HG03565 (cell line): ENCODE data around the gene PRCC.
A peak's percentile ranks its signal among the peaks of the same experiment; 100 is the strongest.

Experiments
- ATAC-seq: cut with Tn5 transposase; IDR thresholded peaks from one replicate; pipeline ENCODE4 v1.9.1; 2021; ENCODE audit warnings: mild to moderate bottlenecking, moderate library complexity; ENCODE audit not compliant: unreplicated experiment

PRCC gene

DNA sequence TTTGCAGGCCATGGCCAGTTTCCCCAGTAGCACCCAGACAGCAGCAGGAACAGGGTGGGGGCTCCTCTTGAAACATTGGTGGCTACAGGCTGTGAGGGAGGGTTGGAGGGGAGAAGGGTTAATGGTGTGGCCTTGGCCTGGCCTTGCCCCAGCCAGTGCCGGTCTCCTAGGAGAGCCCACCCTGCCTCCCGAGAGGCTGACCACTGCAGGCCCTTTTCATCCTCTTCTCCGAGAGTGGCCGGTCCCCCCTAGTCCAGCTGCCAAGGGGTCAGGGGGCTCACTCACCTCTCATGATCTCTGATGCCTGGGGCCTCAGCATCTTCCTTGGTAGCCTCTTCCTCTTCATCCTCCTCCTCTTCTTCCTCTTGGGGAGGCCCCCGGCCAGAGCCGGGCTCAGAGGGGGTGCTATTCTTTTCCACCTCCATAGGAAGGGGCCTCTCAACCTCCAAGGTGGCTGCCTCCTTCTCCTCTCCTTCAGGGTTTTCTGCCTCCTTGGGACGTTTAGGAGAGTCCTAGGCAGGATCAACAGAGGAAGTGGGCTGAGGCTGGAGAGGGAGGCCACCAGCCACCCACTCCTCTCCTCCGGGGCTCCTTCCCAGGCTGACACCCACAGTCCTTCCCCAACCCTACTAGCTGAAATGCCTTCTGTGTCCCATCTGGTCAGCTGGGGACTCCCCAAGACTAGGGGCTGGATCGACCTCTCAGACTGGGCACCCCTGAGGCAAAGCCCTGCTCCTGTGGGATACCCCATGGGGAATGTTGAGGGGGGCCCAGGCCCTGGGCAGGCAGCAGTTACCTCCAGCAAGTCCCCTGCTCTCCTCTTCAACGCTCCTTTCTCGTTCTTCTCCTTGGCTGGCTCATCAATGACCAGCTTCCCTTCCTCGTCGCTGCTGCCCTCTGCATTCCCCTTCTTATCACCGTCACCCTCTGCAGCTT lies 23.7 kb upstream of the PRCC start:
- ATAC-seq, result no peak

DNA sequence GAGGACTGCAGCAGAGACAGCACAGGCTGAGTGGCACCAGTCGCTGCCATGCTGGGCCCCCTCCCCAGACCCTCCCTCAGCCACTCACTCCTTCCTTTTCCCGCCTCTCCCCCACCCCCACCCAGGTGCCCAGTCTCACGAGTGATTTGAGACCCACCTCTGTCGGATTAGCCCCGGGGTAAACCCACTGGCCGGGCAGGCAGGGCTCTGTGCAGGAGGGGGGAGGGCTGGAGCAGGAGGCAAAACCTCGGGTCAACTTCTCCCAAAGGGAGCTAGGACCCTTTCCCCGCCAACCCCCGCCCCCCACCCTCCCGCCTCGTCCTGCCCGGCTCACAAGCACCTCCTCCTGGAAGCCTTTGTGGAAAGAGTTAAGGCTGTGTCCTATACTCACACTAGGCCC lies 23.0 kb upstream of the PRCC start:
- ATAC-seq, result no peak

DNA sequence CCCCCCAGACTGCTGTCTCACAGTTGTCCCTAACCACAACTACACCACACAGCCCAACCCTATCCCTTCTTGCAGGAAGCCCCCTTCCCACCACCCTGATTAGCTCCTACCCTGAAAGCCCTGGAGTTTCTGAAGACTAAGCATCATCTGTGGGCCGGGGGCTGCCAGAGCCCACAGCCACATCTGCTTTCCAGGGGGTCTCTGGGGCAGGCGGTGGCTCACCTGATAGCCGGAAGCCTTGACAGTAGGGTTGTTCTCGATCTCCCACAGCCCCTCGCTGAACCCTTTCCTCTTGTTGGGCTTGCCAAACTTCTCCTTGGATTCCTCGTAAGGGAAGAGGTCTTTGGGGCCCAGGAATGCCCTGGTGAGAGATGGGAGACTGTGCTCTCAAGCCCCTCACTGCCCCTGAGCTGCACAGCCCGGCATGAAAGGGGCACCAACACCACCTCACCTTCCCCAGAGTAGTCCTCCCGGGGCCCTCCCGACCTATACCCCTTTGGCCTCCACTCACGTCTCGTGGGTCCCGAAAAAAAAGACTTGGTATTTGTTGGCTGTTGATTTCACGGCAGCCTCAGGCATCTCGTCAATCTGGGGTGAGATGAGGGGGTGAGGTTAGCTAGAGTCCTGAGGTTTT lies 22.4 kb upstream of the PRCC start:
- no peak for ATAC-seq

GRCh38 chr1:156745881-156746280 lies 21.5 kb upstream of the PRCC start:
- ATAC-seq, result no peak

DNA sequence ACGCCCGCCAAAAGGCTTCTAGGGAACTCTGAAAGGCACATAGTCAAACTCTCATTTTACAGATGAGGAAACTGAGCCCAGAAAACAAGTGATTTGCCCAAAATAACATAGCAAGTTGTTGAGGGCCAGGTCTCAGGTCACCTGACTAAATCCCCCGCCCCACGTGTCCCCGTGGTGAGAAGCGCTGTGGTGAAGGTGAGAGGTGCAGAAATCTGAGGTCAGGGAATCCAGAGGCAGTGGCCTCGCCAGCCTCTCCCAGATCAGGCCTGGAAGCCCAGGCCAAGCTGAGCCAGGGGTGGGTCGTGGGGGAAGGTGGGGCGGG lies 21.0 kb upstream of the PRCC start:
- no peak for ATAC-seq

GRCh38 chr1:156746728-156747631 lies 20.4 kb upstream of the PRCC start:
- no peak for ATAC-seq

DNA sequence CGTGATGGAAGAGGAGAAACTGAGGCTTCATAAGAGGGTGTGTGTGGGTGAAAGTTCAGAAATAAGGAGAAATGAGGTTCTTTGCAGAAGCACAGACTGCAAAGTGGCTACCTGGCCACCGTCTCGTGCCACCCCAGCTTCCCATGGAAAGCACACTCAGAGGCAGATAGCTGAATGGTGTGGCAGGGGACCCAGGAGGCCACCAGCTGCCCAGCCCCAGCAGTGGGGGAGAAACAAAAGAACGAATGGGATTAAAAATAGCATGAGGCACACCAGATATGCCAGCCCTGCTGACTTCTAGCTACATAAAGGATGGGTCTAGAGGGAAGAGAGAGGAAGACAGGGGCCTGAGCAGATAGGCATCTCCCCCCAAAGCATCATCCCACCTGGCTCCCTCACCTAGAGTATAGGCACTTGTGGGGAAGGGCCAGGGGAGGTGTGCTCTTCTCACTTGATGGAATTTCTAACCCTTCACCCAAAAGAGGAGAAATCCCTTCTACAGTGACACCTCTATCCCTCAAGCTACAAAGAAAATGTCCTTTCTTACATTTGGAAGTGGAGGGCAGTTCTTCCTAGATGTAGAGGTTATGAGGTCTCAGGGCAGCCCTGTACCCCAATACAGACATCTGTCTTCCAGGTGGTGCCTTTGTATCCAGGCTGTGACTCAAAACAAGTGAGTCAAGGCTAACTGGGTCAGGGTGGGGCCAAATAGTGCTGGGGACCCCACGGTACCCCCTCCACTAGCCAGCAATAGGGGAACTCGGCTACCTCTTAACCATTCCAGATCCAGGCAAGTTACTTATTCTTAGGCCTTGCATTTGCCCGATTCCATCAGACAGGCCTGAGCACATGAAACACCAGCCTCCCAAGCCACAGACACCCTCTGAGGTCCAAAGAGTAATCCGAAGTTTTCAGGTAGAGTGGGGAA lies 19.3 kb upstream of the PRCC start:
- ATAC-seq, result no peak

GRCh38 chr1:156748670-156749418 lies 18.5 kb upstream of the PRCC start:
- no peak for ATAC-seq

GRCh38 chr1:156749419-156750118 lies 17.8 kb upstream of the PRCC start:
- no peak for ATAC-seq

GRCh38 chr1:156750191-156750672 lies 17.1 kb upstream of the PRCC start:
- ATAC-seq, result no peak

GRCh38 chr1:156750711-156751450 lies 16.5 kb upstream of the PRCC start:
- no peak for ATAC-seq

- ATAC-seq, result peak; percentile 7
Observed at GRCh38 chr1:156751451-156751756, 15.9 kb upstream of the PRCC start, which contains the start of gene HDGF. Gene HDGF (minus strand): TSS chr1:156751675. CDS start chr1:156751429, 246 bp downstream.

- peak; percentile 61 for ATAC-seq
Observed at GRCh38 chr1:156751757-156752481, 15.4 kb upstream of the PRCC start.

GRCh38 chr1:156752843-156753482 lies 14.4 kb upstream of the PRCC start:
- ATAC-seq, result no peak

DNA sequence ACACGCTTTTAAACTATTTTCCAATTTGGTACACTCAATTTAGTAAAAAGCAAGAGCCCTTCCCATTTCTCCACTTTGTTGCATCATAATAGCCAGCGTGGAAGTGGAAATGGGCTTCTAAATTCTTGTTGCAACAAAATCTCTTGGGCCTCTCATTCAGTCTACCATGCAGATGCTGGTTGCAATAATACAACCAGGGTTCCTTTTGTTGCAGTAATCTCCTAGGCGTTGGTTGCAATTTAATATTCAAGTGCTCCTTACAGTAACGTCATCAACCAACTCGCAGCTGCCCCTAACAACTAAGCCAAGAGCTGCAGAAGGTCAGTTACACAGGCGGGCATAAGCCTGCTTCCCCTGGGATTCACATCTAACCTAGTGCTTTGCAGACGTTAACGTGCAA lies 13.1 kb upstream of the PRCC start:
- ATAC-seq, result no peak

- no peak for ATAC-seq
Observed at GRCh38 chr1:156755527-156755950, 11.8 kb upstream of the PRCC start.

DNA sequence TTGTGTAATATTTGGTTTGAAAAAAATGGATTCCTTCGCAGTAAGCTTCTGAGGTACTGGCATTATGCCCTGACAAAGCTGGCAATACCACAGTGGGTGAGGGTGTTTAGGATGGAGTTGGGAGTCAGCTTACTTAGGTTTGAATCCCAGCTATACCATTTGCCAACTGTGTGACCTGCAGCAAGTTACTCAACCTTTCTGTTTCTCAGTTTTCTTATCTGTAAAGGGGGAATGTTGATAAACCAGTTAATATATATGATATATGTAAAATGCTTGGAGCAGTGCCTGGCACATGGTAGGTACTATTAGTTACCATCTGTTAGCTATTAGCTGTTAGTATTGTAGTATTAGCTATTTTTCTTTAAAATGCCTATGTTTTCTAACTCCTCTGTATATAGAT lies 11.0 kb upstream of the PRCC start:
- ATAC-seq, result no peak
